ENCODE data around the gene CCSER1.

DNA sequence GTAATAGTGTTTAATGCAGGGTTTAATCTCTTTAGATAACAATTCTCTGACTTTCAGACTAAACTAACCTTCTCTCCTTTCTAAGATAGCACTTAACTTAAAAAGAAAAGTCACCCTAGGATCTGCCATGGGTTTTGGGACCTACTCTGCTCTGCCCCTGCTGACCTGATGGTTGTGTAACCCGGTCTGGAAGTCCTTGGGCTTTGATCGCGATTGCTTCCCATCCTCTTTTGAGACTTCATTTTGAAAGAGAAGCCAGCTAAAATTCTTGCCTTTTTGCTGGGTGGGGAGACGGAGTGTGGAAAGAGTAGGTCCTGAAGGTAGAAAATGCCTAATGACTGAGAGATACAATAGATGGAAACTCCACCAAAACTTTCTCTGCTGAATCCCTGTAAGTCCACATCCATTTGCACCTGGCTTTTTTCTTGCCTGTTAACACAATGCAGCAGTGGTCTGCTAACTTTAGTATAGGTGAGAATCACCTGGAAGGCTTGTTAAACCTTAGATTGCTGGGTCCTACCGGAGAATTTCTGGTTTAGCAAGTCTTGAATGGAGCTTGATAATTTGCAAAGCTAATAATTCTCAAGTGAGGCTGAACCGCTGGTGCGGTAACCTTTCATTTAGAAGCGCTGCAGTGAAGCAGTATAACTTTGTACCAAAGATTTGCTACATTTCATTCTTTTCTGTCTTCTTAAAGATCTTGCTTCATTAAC is 45.6 kb upstream of the CCSER1 start:
- TF ChIP-seq EZH2phosphoT487 (IDR thresholded peaks at IDR 0.05; ENCODE audit: low read depth, severe bottlenecking, unreplicated experiment) = no peak
- TF ChIP-seq, protein P1, sequence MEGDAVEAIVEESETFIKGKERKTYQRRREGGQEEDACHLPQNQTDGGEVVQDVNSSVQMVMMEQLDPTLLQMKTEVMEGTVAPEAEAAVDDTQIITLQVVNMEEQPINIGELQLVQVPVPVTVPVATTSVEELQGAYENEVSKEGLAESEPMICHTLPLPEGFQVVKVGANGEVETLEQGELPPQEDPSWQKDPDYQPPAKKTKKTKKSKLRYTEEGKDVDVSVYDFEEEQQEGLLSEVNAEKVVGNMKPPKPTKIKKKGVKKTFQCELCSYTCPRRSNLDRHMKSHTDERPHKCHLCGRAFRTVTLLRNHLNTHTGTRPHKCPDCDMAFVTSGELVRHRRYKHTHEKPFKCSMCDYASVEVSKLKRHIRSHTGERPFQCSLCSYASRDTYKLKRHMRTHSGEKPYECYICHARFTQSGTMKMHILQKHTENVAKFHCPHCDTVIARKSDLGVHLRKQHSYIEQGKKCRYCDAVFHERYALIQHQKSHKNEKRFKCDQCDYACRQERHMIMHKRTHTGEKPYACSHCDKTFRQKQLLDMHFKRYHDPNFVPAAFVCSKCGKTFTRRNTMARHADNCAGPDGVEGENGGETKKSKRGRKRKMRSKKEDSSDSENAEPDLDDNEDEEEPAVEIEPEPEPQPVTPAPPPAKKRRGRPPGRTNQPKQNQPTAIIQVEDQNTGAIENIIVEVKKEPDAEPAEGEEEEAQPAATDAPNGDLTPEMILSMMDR (IDR thresholded peaks at IDR 0.05; ENCODE audit: poor library complexity) = no peak

Measured in hepatocyte (in vitro differentiated cells).